Stomach (tissue), 4 donors: ENCODE data around the gene XRCC5.

ENCODE experiments used
- EP300 ChIP-seq: sonication (generic); formaldehyde crosslinking; IDR thresholded peaks from one replicate; pipeline ENCODE4 v1.6.1; 2017; ENCODE audit warnings: antibody characterized with exemption
- POLR2A ChIP-seq, 4 donors: fragments of 450-650 bp; IDR thresholded peaks; one replicate each; pipeline ENCODE4 v1.6.1; 2016; ENCODE audit warnings: antibody characterized with exemption in 4 of 4, control low read depth in 2 of 4, mild to moderate bottlenecking in 1 of 4, moderate library complexity in 1 of 4
- POLR2AphosphoS5 ChIP-seq, 3 donors: sonication (generic); formaldehyde crosslinking; IDR thresholded peaks; one replicate each; pipeline ENCODE4 v1.6.1; 2016; ENCODE audit warnings: antibody characterized with exemption in 3 of 3
- TF ChIP-seq, protein P1 (sequence below), 7 experiments: fragments of 450-650 bp in 4 of 7; fragments of 200-600 bp in 3 of 7; sonication (generic) in 3 of 7; IDR thresholded peaks; one replicate each; pipeline ENCODE4 v1.5.1; 2016 to 2019; ENCODE audit warnings: antibody characterized with exemption in 7 of 7, control low read depth in 2 of 7, mild to moderate bottlenecking in 1 of 7

DNA sequence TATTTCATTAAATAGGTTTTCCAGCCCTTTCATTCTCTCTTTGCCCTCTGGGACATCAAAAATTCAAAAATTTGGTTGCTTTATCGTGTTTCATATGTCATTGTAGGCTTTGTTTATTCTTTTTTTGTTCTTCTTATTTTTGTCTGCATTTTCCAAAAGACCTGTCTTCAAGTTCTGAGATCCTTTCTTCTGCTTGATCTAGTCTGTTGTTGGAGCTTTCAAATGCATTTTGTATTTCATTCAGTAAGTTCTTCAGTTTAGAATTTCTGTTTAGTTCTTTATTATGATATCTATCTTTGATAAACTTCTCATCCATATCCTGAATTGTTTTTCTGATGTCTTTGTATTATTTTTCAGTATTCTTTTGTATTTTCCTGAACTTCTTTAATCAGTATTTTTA lies 123.6 kb downstream of the XRCC5 start:
- TF ChIP-seq POLR2A (IDR thresholded peaks at IDR 0.05) (no peak), EP300 (no peak), POLR2AphosphoS5 (IDR thresholded peaks at IDR 0.05) (no peak)
- TF ChIP-seq, protein P1, sequence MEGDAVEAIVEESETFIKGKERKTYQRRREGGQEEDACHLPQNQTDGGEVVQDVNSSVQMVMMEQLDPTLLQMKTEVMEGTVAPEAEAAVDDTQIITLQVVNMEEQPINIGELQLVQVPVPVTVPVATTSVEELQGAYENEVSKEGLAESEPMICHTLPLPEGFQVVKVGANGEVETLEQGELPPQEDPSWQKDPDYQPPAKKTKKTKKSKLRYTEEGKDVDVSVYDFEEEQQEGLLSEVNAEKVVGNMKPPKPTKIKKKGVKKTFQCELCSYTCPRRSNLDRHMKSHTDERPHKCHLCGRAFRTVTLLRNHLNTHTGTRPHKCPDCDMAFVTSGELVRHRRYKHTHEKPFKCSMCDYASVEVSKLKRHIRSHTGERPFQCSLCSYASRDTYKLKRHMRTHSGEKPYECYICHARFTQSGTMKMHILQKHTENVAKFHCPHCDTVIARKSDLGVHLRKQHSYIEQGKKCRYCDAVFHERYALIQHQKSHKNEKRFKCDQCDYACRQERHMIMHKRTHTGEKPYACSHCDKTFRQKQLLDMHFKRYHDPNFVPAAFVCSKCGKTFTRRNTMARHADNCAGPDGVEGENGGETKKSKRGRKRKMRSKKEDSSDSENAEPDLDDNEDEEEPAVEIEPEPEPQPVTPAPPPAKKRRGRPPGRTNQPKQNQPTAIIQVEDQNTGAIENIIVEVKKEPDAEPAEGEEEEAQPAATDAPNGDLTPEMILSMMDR (IDR thresholded peaks at IDR 0.05), result no peak
